HepG2 (cell line): ENCODE measurements around the gene CAMK2A. TPM values are rescaled to one million over a fixed set of nuclear protein-coding genes. Genes with fewer than 3 reads are reported as not detected.

Source experiments
- ATAC-seq: fragments of 200-7000 bp; cut with Tn5 transposase; 3 replicates; pipeline ENCODE4 v1.9.1; 2020; ENCODE audit warnings: mild to moderate bottlenecking, moderate library complexity
- BruUV-seq: library from RNA; stranded (reverse); fragments of 400-500 nt; replicated peaks from 2 replicates; lab custom pipeline; 2021; lab: Mats Ljungman, UMichigan
- CTCF ChIA-PET: fragments of 300-600 bp; formaldehyde crosslinking; extraction: SDS; loops from one replicate; lab custom pipeline; 2021; ENCODE audit warnings: low total read pairs, inconsistent platforms, low intra/inter-chr PET ratio; lab: Yijun Ruan, JAX
- POLR2A ChIA-PET: fragments of 350-600 bp; sonication (Branson Sonifier 250); formaldehyde crosslinking; loops from one replicate; lab custom pipeline; 2020; ENCODE audit warnings: antibody characterized with exemption, inconsistent platforms; lab: Yijun Ruan, JAX
- DNase-seq: peaks from one replicate; pipeline ENCODE4 v3.0.0-alpha.2; 2015; ENCODE audit warnings: low spot score
- FAIRE-seq: peaks from 3 replicates; lab custom pipeline; 2011; peaks lifted over from hg19 to GRCh38; lab: Jason Lieb, UNC
- H2AFZ ChIP-seq: one replicate; pipeline ENCODE4 v1.6.1; 2011; ENCODE audit warnings: low read length, inconsistent platforms
- H3K27ac ChIP-seq: fragments of 300-600 bp; 3 replicates; pipeline ENCODE4 v1.8.0; 2011; ENCODE audit warnings: mixed run types, mild to moderate bottlenecking, mixed read lengths, low read length, inconsistent platforms; ENCODE audit not compliant: insufficient read depth; ENCODE audit errors: extremely low read length
- H3K27me3 ChIP-seq, 2 experiments: fragments of 200-600 bp in 1 of 2; 2 replicates in 1 of 2; 3 replicates in 1 of 2; pipeline versions ENCODE4 v1.6.0 to v1.8.0; 2011; ENCODE audit warnings: low read length in 2 of 2, mild to moderate bottlenecking in 2 of 2, moderate library complexity in 2 of 2, inconsistent platforms in 1 of 2; ENCODE audit not compliant: insufficient read depth in 2 of 2, control insufficient read depth in 1 of 2
- H3K36me3 ChIP-seq, 2 experiments: fragments of 200-600 bp in 1 of 2; replicated peaks in 1 of 2; 2 replicates in 1 of 2; 3 replicates in 1 of 2; pipeline versions ENCODE4 v1.5.1 to v1.8.0; 2011; ENCODE audit warnings: low read length in 2 of 2, inconsistent platforms in 1 of 2; ENCODE audit not compliant: insufficient read depth in 2 of 2, control insufficient read depth in 1 of 2
- H3K4me1 ChIP-seq: 2 replicates; pipeline ENCODE4 v1.5.1; 2012; ENCODE audit warnings: low read length, inconsistent platforms; ENCODE audit not compliant: insufficient read depth
- H3K4me2 ChIP-seq: 2 replicates; pipeline ENCODE4 v1.6.0; 2011; ENCODE audit warnings: low read depth, low read length, inconsistent platforms
- H3K4me3 ChIP-seq, 3 experiments: fragments of 200-600 bp in 1 of 3; sonication (generic), shearing (Covaris generic) in 1 of 3; replicated peaks in 1 of 3; 2 replicates each; pipeline ENCODE4 v1.5.1; 2011 to 2016; ENCODE audit warnings: low read length in 3 of 3, inconsistent platforms in 2 of 3, low read depth in 2 of 3, mild to moderate bottlenecking in 2 of 3, control low read depth in 1 of 3, mixed read lengths in 1 of 3; ENCODE audit not compliant: insufficient read depth in 1 of 3
- H3K79me2 ChIP-seq: one replicate; pipeline ENCODE4 v1.6.1; 2011; ENCODE audit warnings: low read length, inconsistent platforms; ENCODE audit not compliant: insufficient read depth
- H3K9ac ChIP-seq: 2 replicates; pipeline ENCODE4 v1.6.0; 2011; ENCODE audit warnings: mild to moderate bottlenecking, low read depth, low read length, inconsistent platforms; ENCODE audit not compliant: insufficient read depth
- H3K9me3 ChIP-seq: 2 replicates; pipeline ENCODE4 v1.5.1; 2012; ENCODE audit warnings: mild to moderate bottlenecking, low read length
- H4K20me1 ChIP-seq: 2 replicates; pipeline ENCODE4 v1.6.0; 2011; ENCODE audit warnings: inconsistent platforms, mild to moderate bottlenecking, low read length, moderate library complexity; ENCODE audit not compliant: insufficient read depth
- ADNP ChIP-seq: sonication (generic); formaldehyde crosslinking; IDR thresholded peaks from 2 replicates; pipeline ENCODE4 v1.4.0; 2020; ENCODE audit warnings: missing genetic modification reagents
- AGO1 ChIP-seq: fragments of 200-400 bp; formaldehyde crosslinking; IDR thresholded peaks from 2 replicates; pipeline ENCODE4 v1.6.1; 2017; ENCODE audit warnings: mild to moderate bottlenecking, low read depth, low read length, moderate library complexity; ENCODE audit not compliant: poor library complexity, severe bottlenecking
- AGO2 ChIP-seq: fragments of 200-400 bp; formaldehyde crosslinking; optimal IDR thresholded peaks from 2 replicates; pipeline ENCODE3; 2017; ENCODE audit warnings: mild to moderate bottlenecking, low read depth, low read length, moderate library complexity
- GATAD2A ChIP-seq: IDR thresholded peaks from 2 replicates; pipeline ENCODE4 v1.6.1; 2016
- HNRNPL ChIP-seq: fragments of 200-400 bp; formaldehyde crosslinking; IDR thresholded peaks from 2 replicates; pipeline ENCODE4 v1.6.1; 2017; ENCODE audit warnings: mild to moderate bottlenecking, low read depth, low read length
- MBNL3 ChIP-seq: fragments of 250-450 bp; sonication (Bioruptor Pico); conservative IDR thresholded peaks from 2 replicates; pipeline ENCODE4 v1.8.0; 2022; ENCODE audit warnings: mild to moderate bottlenecking, inconsistent platforms
- RBAK ChIP-seq: sonication (generic); formaldehyde crosslinking; IDR thresholded peaks from 2 replicates; pipeline ENCODE4 v1.5.1; 2020; ENCODE audit warnings: mild to moderate bottlenecking, missing genetic modification reagents
- RBM39 ChIP-seq: fragments of 200-400 bp; formaldehyde crosslinking; IDR thresholded peaks from one replicate; pipeline ENCODE4 v1.6.1; 2018; ENCODE audit warnings: antibody characterized with exemption, mild to moderate bottlenecking, low read depth, low read length; ENCODE audit not compliant: poor library complexity, severe bottlenecking
- RFXANK ChIP-seq: IDR thresholded peaks from 2 replicates; pipeline ENCODE4 v1.6.1; 2016
- SALL1 ChIP-seq: sonication (generic); formaldehyde crosslinking; IDR thresholded peaks from 2 replicates; pipeline ENCODE4 v1.8.0; 2022; ENCODE audit warnings: mild to moderate bottlenecking, missing genetic modification reagents
- TBX2 ChIP-seq: sonication (generic); formaldehyde crosslinking; IDR thresholded peaks from 2 replicates; pipeline ENCODE4 v1.5.0; 2020; ENCODE audit warnings: missing genetic modification reagents, mild to moderate bottlenecking, borderline replicate concordance
- ZBTB33 ChIP-seq: sonication (generic); formaldehyde crosslinking; IDR thresholded peaks from 2 replicates; pipeline ENCODE4 v1.4.0; 2020; ENCODE audit warnings: missing genetic modification reagents
- ZNF143 ChIP-seq: sonication (generic); formaldehyde crosslinking; IDR thresholded peaks from 2 replicates; pipeline ENCODE4 v1.4.0; 2020; ENCODE audit warnings: missing genetic modification reagents
- ZNF546 ChIP-seq: sonication (generic); formaldehyde crosslinking; conservative IDR thresholded peaks from 2 replicates; pipeline ENCODE4 v1.8.1; 2023; ENCODE audit warnings: mild to moderate bottlenecking, missing genetic modification reagents
- ZNF589 ChIP-seq: sonication (generic); formaldehyde crosslinking; conservative IDR thresholded peaks from 2 replicates; pipeline ENCODE4 v1.8.0; 2022; ENCODE audit warnings: mild to moderate bottlenecking, moderate library complexity, missing genetic modification reagents
- ZNF598 ChIP-seq: sonication (generic); formaldehyde crosslinking; IDR thresholded peaks from 2 replicates; pipeline ENCODE4 v1.5.1; 2020; ENCODE audit warnings: mild to moderate bottlenecking, missing genetic modification reagents, borderline replicate concordance
- ZNF724P ChIP-seq: sonication (generic); formaldehyde crosslinking; IDR thresholded peaks from 2 replicates; pipeline ENCODE4 v1.8.0; 2022; ENCODE audit warnings: missing genetic modification reagents, borderline replicate concordance
- ZSCAN21 ChIP-seq: sonication (generic); formaldehyde crosslinking; IDR thresholded peaks from 2 replicates; pipeline ENCODE4 v1.8.0; 2022; ENCODE audit warnings: mild to moderate bottlenecking, missing genetic modification reagents, moderate library complexity, borderline replicate concordance
- WGBS: methylation state at CpG from one replicate; pipeline ENCODE4 v1.1.6; 2017; ENCODE audit warnings: low lambda C conversion rate; 5-methylcytosine and 5-hydroxymethylcytosine counted together
- in situ Hi-C: cut with HindIII; loops from 2 replicates; pipeline ENCODE4 v1.10.0; 2017; ENCODE audit warnings: low pct_unique_long_range_greater_than_20kb; ENCODE audit not compliant: extremely low pct_ligation_motif_present
- intact Hi-C: fragments of 100-400 bp; cut with micrococcal nuclease; formaldehyde crosslinking; loops from one replicate; pipeline ENCODE4 v1.10.0; 2022; ENCODE audit not compliant: unreplicated experiment
- polyA plus RNA-seq, 8 experiments: library from polyadenylated mRNA; depleted of rRNA in 3 of 8; stranded (reverse) in 7 of 8; unstranded in 1 of 8; fragments of >200 nt; fragmentation: Illumina TruSeq in 4 of 8; extraction: Trizol in 4 of 8; gene quantifications; 2 replicates each; pipeline versions ENCODE4 v1.2.1 to v1.2.3, GENCODE V29; 2011 to 2016; ENCODE audit warnings: low read depth in 4 of 8, missing spikeins in 1 of 8, mixed read lengths in 1 of 8; ENCODE audit not compliant: insufficient read depth in 1 of 8
- total RNA-seq, 5 experiments: library from RNA; depleted of rRNA; stranded (reverse); fragments of >200 nt; fragmentation: Illumina TruSeq; extraction: Trizol; gene quantifications; 2 replicates each; pipeline ENCODE4 v1.2.3, GENCODE V29; 2016; ENCODE audit warnings: low read depth in 1 of 5
- TF ChIP-seq, protein P1 (sequence below): sonication (generic); formaldehyde crosslinking; IDR thresholded peaks from 2 replicates; pipeline ENCODE4 v1.8.0; 2022; ENCODE audit warnings: mild to moderate bottlenecking, missing genetic modification reagents, moderate library complexity

CAMK2A gene
- total and polyA plus RNA-seq, 2 of the 13 experiments (the other 11 are each of a cell fraction or from before 2014, with no cell fraction given) = 0.11 TPM; not detected in 1

DNA sequence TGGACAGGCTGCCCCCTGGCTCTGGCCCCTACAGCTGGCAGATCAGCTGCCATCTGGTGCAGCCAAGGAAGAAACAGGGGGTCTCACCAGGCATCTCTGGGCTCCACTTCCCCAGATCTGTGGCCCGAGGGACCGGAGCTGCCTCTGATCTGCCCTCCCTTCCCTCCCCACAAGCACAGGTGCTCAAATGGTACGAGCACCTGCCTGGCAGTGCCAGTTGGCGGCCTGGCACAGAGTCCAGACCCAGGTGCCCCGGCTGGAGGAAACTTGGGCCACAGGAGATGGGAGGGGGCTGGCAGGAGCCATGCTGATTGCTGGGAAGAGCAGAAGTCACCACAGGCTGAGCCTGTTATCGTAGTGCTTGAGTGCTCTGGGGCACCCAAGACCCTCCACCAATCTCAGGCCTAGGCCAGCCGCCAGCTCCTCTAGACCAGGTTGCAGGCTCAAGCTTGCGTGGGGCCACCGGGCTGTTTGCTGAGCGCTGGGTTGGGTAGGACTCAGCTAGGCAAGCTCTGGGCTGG is 5.0 kb upstream of the CAMK2A start (continued):
- TF ChIP-seq ZNF589 (CRISPR knock-in tag) = no peak
- TF ChIP-seq MBNL3 = no peak
- no peak for TF ChIP-seq ZNF724P (CRISPR knock-in tag)
- peak; percentile 20 for TF ChIP-seq RBM39
- peak; percentile 28 for TF ChIP-seq AGO1
- TF ChIP-seq RBAK (CRISPR knock-in tag) = no peak

DNA sequence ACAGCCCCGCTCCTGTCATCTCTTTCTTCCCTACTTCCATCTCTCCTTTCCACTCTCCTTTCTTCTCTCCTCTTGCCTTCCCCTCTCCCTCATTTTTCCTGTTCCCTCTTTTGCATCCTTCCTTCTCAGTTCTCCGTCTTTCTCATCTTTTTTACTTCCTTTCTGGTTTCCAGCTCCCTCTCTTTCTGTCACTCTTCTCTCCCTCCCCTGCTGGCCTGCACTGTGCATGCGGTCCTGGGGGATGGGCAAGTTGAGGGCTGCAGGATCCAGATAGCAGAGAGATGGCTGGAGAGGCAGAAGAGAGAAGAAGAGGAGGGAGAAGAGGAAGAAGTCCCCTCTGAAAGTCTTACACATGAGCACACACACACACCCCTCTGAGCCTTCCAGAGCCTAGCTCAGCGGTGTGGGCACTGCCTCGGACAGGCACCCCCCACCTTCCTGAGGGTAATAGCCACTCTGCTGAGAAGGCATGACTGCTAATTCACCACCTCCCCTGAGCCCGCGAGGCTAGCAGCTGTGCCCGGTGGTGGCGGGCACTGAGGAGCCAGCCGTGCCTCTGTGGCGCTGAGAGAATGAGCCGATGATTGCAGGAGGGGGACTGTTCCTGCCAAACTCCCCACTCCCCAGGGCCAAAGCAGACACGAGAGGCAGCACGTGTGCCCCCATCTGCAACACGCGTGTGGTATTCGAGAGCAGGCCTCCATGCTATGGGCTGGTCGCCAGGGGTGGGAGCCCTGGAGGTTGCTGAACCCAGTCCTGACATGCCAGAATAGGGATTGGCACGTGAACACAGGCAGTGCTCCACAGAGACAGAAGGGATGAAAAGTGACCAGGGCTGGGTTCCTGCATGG is 3.7 kb upstream of the CAMK2A start:
- no peak overlapping the region for H3K4me3 ChIP-seq
- peaks cover 0 to 15% of the 10 kb centered on the region in 2 experiments; a peak in 3 of 5 replicates for H3K27me3 ChIP-seq
- WGBS = 67% methylated on average over 13 of the region's 19 CpGs
- DNase-seq = no peak
- no peak overlapping the region for H2AFZ ChIP-seq
- in situ Hi-C loops (loop anchor here (10.0 kb wide), 1 partner anchor 151 kb away; the partner anchor contains the start of gene RPS14), intact Hi-C loops (no loop called here)
- H3K9me3 ChIP-seq = no peaks in the 10 kb centered on the region
- no peak overlapping the region for H3K4me2 ChIP-seq
- no peaks in the 10 kb centered on the region for H3K79me2 ChIP-seq
- no peak overlapping the region for H3K27ac ChIP-seq
- no peaks in the 10 kb centered on the region for H3K36me3 ChIP-seq
- POLR2A ChIA-PET = no interaction called here
- CTCF ChIA-PET = no interaction called here
- peaks cover 19% of the 10 kb centered on the region for H3K4me1 ChIP-seq
- BruUV-seq = no TSS peak
- H4K20me1 ChIP-seq = no peaks in the 10 kb centered on the region
- no peak for FAIRE-seq
- ATAC-seq = no peak
- no peak overlapping the region for H3K9ac ChIP-seq
- TF ChIP-seq ADNP (CRISPR knock-in tag) = no peak
- TF ChIP-seq GATAD2A (CRISPR knock-in tag) = no peak
- no peak for TF ChIP-seq ZSCAN21 (CRISPR knock-in tag)
- peak; percentile 49; the same call in 1 of the 2 replicates for TF ChIP-seq ZBTB33 (CRISPR knock-in tag)
- peak; percentile 94 for TF ChIP-seq AGO2
- no peak for TF ChIP-seq TBX2 (CRISPR knock-in tag)
- no peak for TF ChIP-seq SALL1 (CRISPR knock-in tag)
- no peak for TF ChIP-seq ZNF143 (CRISPR knock-in tag)
- TF ChIP-seq ZNF546 (CRISPR knock-in tag) = no peak
- TF ChIP-seq, protein P1, sequence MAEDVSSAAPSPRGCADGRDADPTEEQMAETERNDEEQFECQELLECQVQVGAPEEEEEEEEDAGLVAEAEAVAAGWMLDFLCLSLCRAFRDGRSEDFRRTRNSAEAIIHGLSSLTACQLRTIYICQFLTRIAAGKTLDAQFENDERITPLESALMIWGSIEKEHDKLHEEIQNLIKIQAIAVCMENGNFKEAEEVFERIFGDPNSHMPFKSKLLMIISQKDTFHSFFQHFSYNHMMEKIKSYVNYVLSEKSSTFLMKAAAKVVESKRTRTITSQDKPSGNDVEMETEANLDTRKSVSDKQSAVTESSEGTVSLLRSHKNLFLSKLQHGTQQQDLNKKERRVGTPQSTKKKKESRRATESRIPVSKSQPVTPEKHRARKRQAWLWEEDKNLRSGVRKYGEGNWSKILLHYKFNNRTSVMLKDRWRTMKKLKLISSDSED (CRISPR knock-in tag) = no peak
- no peak for TF ChIP-seq RFXANK (CRISPR knock-in tag)
- no peak for TF ChIP-seq ZNF598 (CRISPR knock-in tag)
- 0 out of 2 replicates have a peak, but pooled peaks have one; percentile 20 for TF ChIP-seq HNRNPL
